CD4-positive, alpha-beta memory T cell (primary cell): Measurements from ENCODE around the gene GFM1. TPM values are rescaled to one million over a fixed set of nuclear protein-coding genes. Genes with fewer than 3 reads are reported as not detected.

Source experiments
- CTCF ChIA-PET: fragments of 350-600 bp; sonication (Branson Sonifier 250); formaldehyde crosslinking; loops from one replicate; lab custom pipeline; 2021; ENCODE audit warnings: inconsistent platforms; ENCODE audit not compliant: partially characterized antibody; lab: Charles Lee
- POLR2A ChIA-PET: fragments of 350-600 bp; sonication (Branson Sonifier 250); formaldehyde crosslinking; loops from one replicate; lab custom pipeline; 2021; ENCODE audit not compliant: partially characterized antibody; lab: Charles Lee
- DNase-seq, 5 donors: peaks; one replicate each; pipeline versions ENCODE4 v3.0.0 to v3.0.0-alpha.2; 2020 to 2022; ENCODE audit warnings: mixed read lengths in 1 of 5
- H3K27ac ChIP-seq: one replicate; pipeline ENCODE4 v1.7.0; 2013; ENCODE audit warnings: low read depth, low read length
- H3K27me3 ChIP-seq: 2 replicates; pipeline ENCODE4 v1.7.0; 2013; ENCODE audit warnings: mild to moderate bottlenecking, low read length, moderate library complexity; ENCODE audit not compliant: insufficient read depth
- H3K36me3 ChIP-seq: 2 replicates; pipeline ENCODE4 v1.7.0; 2013; ENCODE audit warnings: mild to moderate bottlenecking, low read length, moderate library complexity; ENCODE audit not compliant: insufficient read depth
- H3K4me1 ChIP-seq: 2 replicates; pipeline ENCODE4 v1.7.0; 2013; ENCODE audit warnings: mild to moderate bottlenecking, low read length, moderate library complexity; ENCODE audit not compliant: insufficient read depth
- H3K4me3 ChIP-seq, 2 donors: one replicate each; pipeline ENCODE4 v1.7.0; 2013; ENCODE audit warnings: low read length in 2 of 2, mild to moderate bottlenecking in 1 of 2
- H3K9me3 ChIP-seq, 2 donors: one replicate each; pipeline ENCODE4 v1.7.0; 2013; ENCODE audit warnings: low read length in 2 of 2, control low read depth in 1 of 2; ENCODE audit not compliant: control insufficient read depth in 1 of 2
- H3K27ac Mint-ChIP-seq, 7 donors: one replicate each; pipeline ENCODE4 v1.8.0; 2020 to 2021; ENCODE audit warnings: mixed read lengths in 7 of 7, mild to moderate bottlenecking in 6 of 7, inconsistent platforms in 3 of 7, moderate library complexity in 3 of 7
- H3K27me3 Mint-ChIP-seq, 2 donors: one replicate each; pipeline ENCODE4 v1.8.0; 2020 to 2021; ENCODE audit warnings: mixed read lengths in 2 of 2
- H3K36me3 Mint-ChIP-seq, 2 donors: one replicate each; pipeline ENCODE4 v1.8.0; 2020 to 2021; ENCODE audit warnings: mixed read lengths in 2 of 2, inconsistent platforms in 1 of 2, mild to moderate bottlenecking in 1 of 2
- H3K4me1 Mint-ChIP-seq, 4 donors: one replicate each; pipeline ENCODE4 v1.8.0; 2020 to 2021; ENCODE audit warnings: mixed read lengths in 4 of 4, mild to moderate bottlenecking in 1 of 4
- H3K4me3 Mint-ChIP-seq, 8 donors: one replicate each; pipeline ENCODE4 v1.8.0; 2020 to 2021; ENCODE audit warnings: mixed read lengths in 8 of 8, mild to moderate bottlenecking in 7 of 8, moderate library complexity in 6 of 8, inconsistent platforms in 3 of 8
- H3K9me3 Mint-ChIP-seq, 8 donors: one replicate each; pipeline ENCODE4 v1.8.0; 2020 to 2021; ENCODE audit warnings: mixed read lengths in 8 of 8, mild to moderate bottlenecking in 5 of 8, inconsistent platforms in 3 of 8, moderate library complexity in 1 of 8
- intact Hi-C: fragments of 100-400 bp; cut with micrococcal nuclease; formaldehyde crosslinking; loops from one replicate; pipeline ENCODE4 v1.15.1; 2023
- polyA plus RNA-seq, 2 donors: library from polyadenylated mRNA; unstranded; fragments of 300-500 nt; fragmentation: Illumina TruSeq; gene quantifications; one replicate each; pipeline ENCODE4 v1.2.3, GENCODE V29; 2021
- total RNA-seq, 2 experiments: library from RNA; stranded (reverse); gene quantifications; one replicate each; pipeline ENCODE4 v1.2.3, GENCODE V29; 2021

The GFM1 gene
- total and polyA plus RNA-seq, 4 experiments from 2014 or later = 40.9 to 44.2 (median 43.2) TPM

DNA sequence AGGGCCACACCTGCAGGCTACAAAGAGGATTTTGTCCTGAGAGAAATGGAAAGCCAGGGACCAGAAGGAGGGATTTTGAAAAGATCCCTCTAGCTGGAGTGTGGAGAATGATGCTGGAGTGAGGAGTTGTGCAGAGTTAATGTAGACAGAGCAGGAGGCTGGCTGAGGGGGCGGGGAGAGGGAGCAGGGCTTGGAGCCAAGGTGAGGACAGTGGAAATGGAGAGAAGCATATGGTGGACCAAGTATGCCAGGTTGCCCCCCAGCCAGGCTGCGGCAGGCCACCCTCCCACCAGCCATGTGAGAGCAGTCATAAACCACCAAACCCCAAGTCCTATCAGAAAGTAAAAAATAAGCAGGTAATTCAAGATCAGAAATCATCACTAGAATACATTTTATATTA, 73.2 kb downstream of the GFM1 start:
- POLR2A ChIA-PET = no interaction called here
- intact Hi-C loops = no loop called here
- peaks cover 24 to 30% of the 10 kb centered on the region in 2 donors for H3K36me3 Mint-ChIP-seq
- no peak overlapping the region for H3K4me3 ChIP-seq
- H3K9me3 ChIP-seq = no peaks in the 10 kb centered on the region
- no peaks in the 10 kb centered on the region for H3K27me3 ChIP-seq
- peaks cover 19% of the 10 kb centered on the region for H3K4me1 ChIP-seq
- H3K27me3 Mint-ChIP-seq = no peaks in the 10 kb centered on the region
- H3K27ac Mint-ChIP-seq = peak overlapping the region in 4 of 7 donors; percentile 2 to 57 (median 32)
- H3K4me1 Mint-ChIP-seq = peaks cover 23 to 28% (median 27%) of the 10 kb centered on the region in 4 donors
- DNase-seq = no peak
- no peak overlapping the region for H3K4me3 Mint-ChIP-seq
- CTCF ChIA-PET = interaction anchor here (0.9 to 2.2 kb wide), 2 partner anchors 9 to 10 kb away, joined by 3 to 6 read pairs; no protein-coding TSS in a partner anchor
- no peaks in the 10 kb centered on the region for H3K36me3 ChIP-seq
- no peak overlapping the region for H3K27ac ChIP-seq
- H3K9me3 Mint-ChIP-seq = peaks cover 0 to 3% (median 0%) of the 10 kb centered on the region in 8 donors

DNA sequence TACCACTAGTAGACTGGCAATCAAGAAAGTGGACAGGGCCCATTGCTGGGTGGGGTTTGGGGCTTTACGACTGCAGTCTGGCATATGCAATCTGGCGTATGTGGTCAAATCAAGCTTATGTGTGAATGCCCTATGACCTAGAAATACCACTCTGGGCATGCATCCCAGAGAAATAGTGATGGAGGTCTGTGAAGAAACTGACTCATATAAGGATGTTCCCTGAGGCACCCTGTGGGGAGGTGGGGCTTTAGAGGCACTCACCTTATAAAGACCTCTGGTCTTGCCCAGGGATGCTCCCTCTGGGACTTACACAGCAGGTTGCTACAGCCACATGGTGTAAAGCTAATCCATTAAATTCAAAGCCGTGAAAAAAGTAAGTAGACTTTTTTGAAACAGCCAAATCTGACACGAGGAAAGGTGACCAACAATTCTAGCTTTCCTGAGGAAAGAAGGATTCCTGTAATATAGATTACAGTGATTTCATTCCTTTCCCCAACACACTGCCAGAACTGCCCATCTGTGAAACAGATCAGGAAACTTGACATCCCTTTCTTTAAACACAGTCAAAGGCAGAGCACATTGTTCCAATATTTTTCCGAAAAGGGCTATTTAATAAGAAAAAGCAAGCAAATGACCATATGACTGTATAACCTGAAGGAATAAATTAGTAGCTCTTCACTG, 74.3 kb downstream of the GFM1 start:
- Mint-ChIP-seq H3K27me3 (no peaks in the 10 kb centered on the region), H3K4me3 (no peak overlapping the region), H3K36me3 (peaks cover 17 to 21% of the 10 kb centered on the region in 2 donors), H3K27ac (no peak overlapping the region), H3K4me1 (peaks cover 32 to 38% (median 36%) of the 10 kb centered on the region in 4 donors), H3K9me3 (peaks cover 0 to 3% (median 0%) of the 10 kb centered on the region in 8 donors)
- CTCF ChIA-PET = interaction anchor here (1.1 to 1.6 kb wide), 2 partner anchors 9 to 73 kb away, joined by 3 to 12 read pairs; no protein-coding TSS in a partner anchor
- no peak for DNase-seq
- intact Hi-C loops = no loop called here
- Histone ChIP-seq H3K27ac (no peak overlapping the region), H3K27me3 (no peaks in the 10 kb centered on the region), H3K4me3 (no peak overlapping the region), H3K36me3 (no peaks in the 10 kb centered on the region), H3K4me1 (peaks cover 30% of the 10 kb centered on the region), H3K9me3 (no peaks in the 10 kb centered on the region)
- POLR2A ChIA-PET = no interaction called here

DNA sequence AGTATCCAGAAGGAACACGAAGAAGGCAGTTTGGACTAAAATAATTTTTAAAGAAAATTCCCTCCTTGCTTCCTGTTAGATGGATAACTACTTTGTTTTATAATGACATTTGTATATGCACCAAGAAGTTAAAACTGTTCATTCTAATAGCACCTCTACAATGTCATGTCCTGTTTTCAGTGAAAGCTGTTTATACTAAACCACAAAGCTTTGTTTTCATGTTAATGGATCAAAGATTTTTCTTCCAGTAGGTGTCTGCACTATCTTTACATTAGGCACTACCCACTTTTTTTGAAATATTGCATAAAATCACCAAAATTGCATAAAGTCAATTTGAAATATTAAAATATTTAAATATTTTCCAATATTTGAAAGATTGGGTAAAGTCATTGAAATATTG, 77.8 kb downstream of the GFM1 start:
- peaks cover 0 to 3% (median 0%) of the 10 kb centered on the region in 8 donors for H3K9me3 Mint-ChIP-seq
- H3K27ac ChIP-seq = no peak overlapping the region

DNA sequence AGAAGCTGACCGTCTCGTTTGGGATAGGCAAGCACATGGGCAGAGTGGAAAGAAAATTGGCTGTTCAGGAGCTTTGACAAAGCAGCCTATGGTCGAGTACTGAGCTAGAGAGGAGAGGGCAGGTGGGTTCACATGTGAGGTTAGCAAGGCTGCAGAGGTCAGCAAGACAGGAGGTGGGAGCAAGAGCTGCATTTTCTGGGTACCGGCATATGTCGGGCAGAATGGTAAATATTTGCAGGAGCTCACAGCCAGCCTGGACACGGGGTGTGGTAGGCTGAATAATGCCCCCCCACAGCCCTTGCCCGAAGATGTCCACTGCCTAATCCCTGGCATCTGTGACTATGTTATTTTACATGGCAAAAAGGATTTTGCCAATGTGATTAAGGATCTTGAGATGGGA, 79.7 kb downstream of the GFM1 start:
- H3K36me3 ChIP-seq = no peaks in the 10 kb centered on the region
- H3K27ac ChIP-seq = no peak overlapping the region
- H3K9me3 ChIP-seq = no peaks in the 10 kb centered on the region
- no peak for DNase-seq
- intact Hi-C loops = loop anchor here (5.0 kb wide), 1 partner anchor 52 kb away; the partner anchor contains the start of gene LXN
- Mint-ChIP-seq H3K27ac (peak overlapping the region; percentile 31 to 98 (median 92)), H3K4me3 (no peak overlapping the region), H3K36me3 (peaks cover 5 to 14% of the 10 kb centered on the region in 2 donors), H3K9me3 (peaks cover 0 to 3% (median 0%) of the 10 kb centered on the region in 8 donors), H3K4me1 (peaks cover 43 to 70% (median 58%) of the 10 kb centered on the region in 4 donors), H3K27me3 (peaks cover 0 to 2% of the 10 kb centered on the region in 2 donors)
- peaks cover 47% of the 10 kb centered on the region for H3K4me1 ChIP-seq
- CTCF ChIA-PET = interaction anchor here (1.2 to 8.2 kb wide), 7 partner anchors 11 to 536 kb away, joined by 3 to 136 read pairs (median 7); partner anchors contain the start of genes GFM1, LXN and MFSD1
- H3K27me3 ChIP-seq = no peaks in the 10 kb centered on the region
- H3K4me3 ChIP-seq = no peak overlapping the region
- POLR2A ChIA-PET = interaction anchor here (0.8 to 3.7 kb wide), 5 partner anchors 45 to 79 kb away, joined by 3 to 25 read pairs (median 10); partner anchors contain the start of genes GFM1, LXN and MFSD1

More for the DNA sequence above, 77.8 kb downstream of the GFM1 start:
- H3K36me3 Mint-ChIP-seq = peaks cover 10 to 14% of the 10 kb centered on the region in 2 donors
- Histone ChIP-seq H3K27me3 (no peaks in the 10 kb centered on the region), H3K4me1 (peaks cover 37% of the 10 kb centered on the region), H3K4me3 (no peak overlapping the region), H3K36me3 (no peaks in the 10 kb centered on the region), H3K9me3 (no peaks in the 10 kb centered on the region)
- H3K4me3 Mint-ChIP-seq = peak overlapping the region in 4 of 8 donors; percentile 17 to 81 (median 65)
- CTCF ChIA-PET = interaction anchor here (1.4 to 8.2 kb wide), 6 partner anchors 9 to 80 kb away, joined by 3 to 136 read pairs (median 8); partner anchors contain the start of genes GFM1, LXN, MFSD1 and RARRES1
- DNase-seq = peak in 3 of 5 donors; percentile 14 to 32 (median 22)
- H3K27ac Mint-ChIP-seq = peak overlapping the region in 6 of 7 donors; percentile 3 to 98 (median 92)
- H3K27me3 Mint-ChIP-seq = no peaks in the 10 kb centered on the region
- H3K4me1 Mint-ChIP-seq = peaks cover 34 to 61% (median 51%) of the 10 kb centered on the region in 4 donors
- intact Hi-C loops = loop anchor here (5.0 kb wide), 1 partner anchor 50 kb away; the partner anchor contains the start of gene LXN
- POLR2A ChIA-PET = interaction anchor here (0.7 to 3.7 kb wide), 6 partner anchors 10 to 80 kb away, joined by 3 to 25 read pairs (median 5); partner anchors contain the start of genes LXN, MFSD1 and RARRES1

DNA sequence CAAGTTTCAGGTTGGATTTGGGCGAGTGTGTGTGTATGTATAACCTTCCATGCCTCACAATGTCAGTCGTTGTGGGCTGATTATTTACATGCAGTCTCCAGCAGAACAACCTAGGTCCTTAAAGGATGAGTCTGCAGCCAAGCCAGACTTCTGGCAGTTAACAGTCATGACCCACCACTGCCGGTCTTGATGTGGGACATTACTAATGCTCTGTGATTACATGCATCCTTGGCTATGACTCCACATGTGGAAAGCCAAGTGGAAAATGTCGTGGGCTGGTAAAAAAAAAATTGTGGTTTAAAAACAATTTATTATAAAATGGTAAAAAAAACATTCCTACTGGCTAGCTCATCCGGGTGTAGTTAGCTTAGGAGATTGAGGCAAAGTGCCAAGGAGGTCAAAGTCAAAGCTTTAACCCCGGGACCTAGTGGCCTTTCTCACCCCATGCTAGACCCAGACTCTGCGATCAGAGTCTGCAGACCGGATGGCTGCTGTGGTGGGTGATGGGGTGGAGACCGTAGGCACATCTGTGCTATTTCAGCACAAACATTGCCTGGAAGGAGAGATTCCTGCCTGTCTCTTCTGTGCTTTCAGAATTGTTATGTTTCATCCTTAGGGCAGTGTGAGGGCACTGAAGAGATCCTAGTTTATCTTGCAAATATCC, 81.2 kb downstream of the GFM1 start:
- no peaks in the 10 kb centered on the region for H3K36me3 ChIP-seq
- Mint-ChIP-seq H3K4me3 (peak overlapping the region in 1 of 8 donors; percentile 44), H3K4me1 (peaks cover 38 to 62% (median 55%) of the 10 kb centered on the region in 4 donors)

DNA sequence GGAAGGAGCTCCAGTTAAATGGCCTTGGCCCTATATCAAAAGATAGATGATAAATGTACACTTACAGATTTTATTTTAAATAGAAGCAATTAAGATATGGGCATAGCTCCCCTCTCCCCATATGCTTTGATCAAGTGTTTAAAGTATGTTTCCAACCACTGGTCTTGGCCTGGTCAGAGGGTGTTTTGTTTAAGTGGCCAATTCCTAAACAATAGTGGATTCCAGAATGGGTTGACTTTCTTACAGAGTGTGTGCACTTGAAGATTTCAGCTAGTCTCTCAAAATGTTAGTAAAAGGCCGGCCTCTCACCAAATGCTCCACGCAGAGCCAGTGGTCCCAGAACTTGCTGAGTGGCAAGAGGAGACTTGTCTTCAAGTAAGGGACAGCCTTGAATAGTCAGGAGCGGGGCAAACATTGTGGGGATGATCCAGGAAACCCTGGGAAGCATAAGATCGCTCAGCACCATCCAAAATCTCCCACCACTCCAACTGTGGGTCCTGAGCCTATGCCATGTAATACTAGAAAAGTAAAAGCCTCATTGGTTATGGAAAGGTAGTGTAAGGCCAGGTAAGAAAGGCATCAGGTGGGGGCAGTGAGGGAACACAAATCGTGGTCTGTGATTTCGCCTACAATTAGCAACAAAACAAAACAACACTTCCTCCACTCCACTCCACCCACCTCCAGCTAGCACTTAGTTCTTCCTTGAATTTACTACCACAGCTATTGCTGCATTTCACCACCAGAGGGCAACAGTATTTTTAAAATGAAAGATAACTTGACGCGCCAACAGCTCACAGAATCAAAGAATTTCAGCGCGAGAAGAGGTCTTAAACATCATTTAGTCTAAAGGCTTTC, 83.1 kb downstream of the GFM1 start:
- Mint-ChIP-seq H3K4me3 (peak overlapping the region in 7 of 8 donors; percentile 17 to 82 (median 62)), H3K4me1 (peaks cover 26 to 51% (median 43%) of the 10 kb centered on the region in 4 donors), H3K27ac (peak overlapping the region; percentile 37 to 98 (median 87)), H3K27me3 (peaks cover 0 to 2% of the 10 kb centered on the region in 2 donors), H3K36me3 (no peaks in the 10 kb centered on the region), H3K9me3 (no peaks in the 10 kb centered on the region)
- no peaks in the 10 kb centered on the region for H3K36me3 ChIP-seq
- DNase-seq = peak; percentile 45 to 65 (median 63)
- no peaks in the 10 kb centered on the region for H3K27me3 ChIP-seq
- peaks cover 37% of the 10 kb centered on the region for H3K4me1 ChIP-seq
- intact Hi-C loops = loop anchor here (1.0 to 5.0 kb wide), 3 partner anchors 64 to 535 kb away; no protein-coding TSS in a partner anchor
- H3K27ac ChIP-seq = no peak overlapping the region
- CTCF ChIA-PET = interaction anchor here (0.7 to 8.2 kb wide), 47 partner anchors 9 to 1121 kb away, joined by 3 to 136 read pairs (median 6); partner anchors contain the start of genes LXN and MFSD1
- peak overlapping the region in 1 of 2 donors; percentile 3 for H3K4me3 ChIP-seq
- POLR2A ChIA-PET = interaction anchor here (0.8 to 2.9 kb wide), 3 partner anchors 64 to 83 kb away, joined by 3 to 10 read pairs (median 8); partner anchors contain the start of genes GFM1 and MFSD1
- no peaks in the 10 kb centered on the region for H3K9me3 ChIP-seq

More for the DNA sequence above, 81.2 kb downstream of the GFM1 start:
- ChIA-PET CTCF (interaction anchor here (0.9 to 8.2 kb wide), 7 partner anchors 9 to 76 kb away, joined by 3 to 136 read pairs (median 23); partner anchors contain the start of genes LXN and MFSD1), POLR2A (interaction anchor here (2.9 kb wide), 1 partner anchor 66 kb away, joined by 8 read pairs; no protein-coding TSS in a partner anchor)
- Histone ChIP-seq H3K4me3 (no peak overlapping the region), H3K27me3 (no peaks in the 10 kb centered on the region), H3K9me3 (no peaks in the 10 kb centered on the region), H3K27ac (no peak overlapping the region), H3K4me1 (peaks cover 47% of the 10 kb centered on the region)
- intact Hi-C loops = loop anchor here (5.0 kb wide), 1 partner anchor 537 kb away; no protein-coding TSS in a partner anchor
- peak overlapping the region; percentile 31 to 98 (median 86) for H3K27ac Mint-ChIP-seq
- peaks cover 4 to 10% of the 10 kb centered on the region in 2 donors for H3K36me3 Mint-ChIP-seq
- no peak for DNase-seq
- H3K27me3 Mint-ChIP-seq = peaks cover 0 to 2% of the 10 kb centered on the region in 2 donors
- peaks cover 0 to under 1% (median 0%) of the 10 kb centered on the region in 8 donors for H3K9me3 Mint-ChIP-seq
